Activated CD4-positive, CD25-positive, alpha-beta regulatory T cell treated with anti-CD3 and anti-CD28 coated beads, Interleukin-2, amount 50 U/mL, for 16 hours (primary cell): Measurements from ENCODE around the gene YPEL5.

Experiments used
- DNase-seq: peaks from one replicate; pipeline ENCODE4 v3.0.0-alpha.2; 2020; ENCODE audit warnings: low read depth, low spot score

YPEL5 gene

GRCh38 chr2:30165050-30165520, 18.3 kb downstream of the YPEL5 start:
- peak; percentile 28 for DNase-seq

GRCh38 chr2:30165617-30166016, 18.8 kb downstream of the YPEL5 start:
- DNase-seq = no peak

- DNase-seq = no peak
Observed at GRCh38 chr2:30172627-30173026, 25.8 kb downstream of the YPEL5 start.

- DNase-seq = no peak
Observed at GRCh38 chr2:30177440-30177839, 30.6 kb downstream of the YPEL5 start.

- DNase-seq = no peak
Observed at GRCh38 chr2:30177956-30178355, 31.1 kb downstream of the YPEL5 start.

- DNase-seq = no peak
Observed at GRCh38 chr2:30178618-30179434, 32.0 kb downstream of the YPEL5 start.

- DNase-seq = no peak
Observed at GRCh38 chr2:30179536-30179935, 32.7 kb downstream of the YPEL5 start.

GRCh38 chr2:30180226-30180625, 33.4 kb downstream of the YPEL5 start:
- DNase-seq = no peak

- no peak for DNase-seq
Observed at GRCh38 chr2:30181176-30181575, 34.4 kb downstream of the YPEL5 start.

- DNase-seq = no peak
Observed at GRCh38 chr2:30184035-30184434, 37.2 kb downstream of the YPEL5 start.

- DNase-seq = no peak
Observed at GRCh38 chr2:30185178-30185577, 38.4 kb downstream of the YPEL5 start.

GRCh38 chr2:30188292-30188691, 41.5 kb downstream of the YPEL5 start:
- no peak for DNase-seq

GRCh38 chr2:30190637-30191036, 43.8 kb downstream of the YPEL5 start:
- no peak for DNase-seq

- no peak for DNase-seq
Observed at GRCh38 chr2:30191107-30191506, 44.3 kb downstream of the YPEL5 start.

- DNase-seq = no peak
Observed at GRCh38 chr2:30191819-30192271, 45.0 kb downstream of the YPEL5 start.

GRCh38 chr2:30192314-30192713, 45.5 kb downstream of the YPEL5 start:
- DNase-seq = no peak

- DNase-seq = no peak
Observed at GRCh38 chr2:30193104-30193681, 46.4 kb downstream of the YPEL5 start.

GRCh38 chr2:30194421-30194820, 47.6 kb downstream of the YPEL5 start:
- no peak for DNase-seq

GRCh38 chr2:30195016-30195415, 48.2 kb downstream of the YPEL5 start:
- DNase-seq = no peak

GRCh38 chr2:30197570-30198192, 50.9 kb downstream of the YPEL5 start:
- DNase-seq = no peak

GRCh38 chr2:30201990-30202389, 55.2 kb downstream of the YPEL5 start:
- no peak for DNase-seq

GRCh38 chr2:30203156-30203555, 56.3 kb downstream of the YPEL5 start:
- no peak for DNase-seq

- DNase-seq = no peak
Observed at GRCh38 chr2:30204281-30204680, 57.5 kb downstream of the YPEL5 start.
